H1 (cell line): Measurements from ENCODE around the gene HS6ST3. TPM values are rescaled to one million over a fixed set of nuclear protein-coding genes. Genes with fewer than 3 reads are reported as not detected.

ENCODE experiments used
- CTCF ChIA-PET: fragments of 300-600 bp; sonication (Branson Sonifier 250); formaldehyde crosslinking; loops from one replicate; lab custom pipeline; 2021; ENCODE audit not compliant: partially characterized antibody; lab: Charles Lee
- POLR2A ChIA-PET: fragments of 300-600 bp; sonication (Branson Sonifier 250); formaldehyde crosslinking; loops from one replicate; lab custom pipeline; 2021; ENCODE audit warnings: inconsistent platforms; ENCODE audit not compliant: partially characterized antibody; lab: Charles Lee
- DNase-seq, 2 experiments: peaks; one replicate each; pipeline versions ENCODE4 v3.0.0 to v3.0.0-alpha.2; 2010 to 2022; ENCODE audit warnings: low spot score in 2 of 2, low read depth in 1 of 2, mixed read lengths in 1 of 2
- FAIRE-seq: peaks from 2 replicates; lab custom pipeline; 2011; peaks lifted over from hg19 to GRCh38; lab: Jason Lieb, UNC
- H2AFZ ChIP-seq: 2 replicates; pipeline ENCODE4 v1.8.1; 2012; ENCODE audit warnings: low read length, inconsistent platforms
- H2AK5ac ChIP-seq: 2 replicates; pipeline ENCODE4 v1.6.1; 2013; ENCODE audit warnings: low read depth, low read length
- H2BK120ac ChIP-seq: replicated peaks from 2 replicates; pipeline ENCODE3; 2013; ENCODE audit warnings: low read depth, low read length, inconsistent platforms
- H2BK12ac ChIP-seq: 2 replicates; pipeline ENCODE4 v1.6.1; 2013; ENCODE audit warnings: low read depth, low read length
- H2BK15ac ChIP-seq: 2 replicates; pipeline ENCODE4 v1.6.1; 2013; ENCODE audit warnings: low read length
- H2BK20ac ChIP-seq: 2 replicates; pipeline ENCODE4 v1.6.1; 2013; ENCODE audit warnings: low read length
- H2BK5ac ChIP-seq: 2 replicates; pipeline ENCODE4 v1.6.1; 2013; ENCODE audit warnings: low read depth, low read length
- H3K14ac ChIP-seq: 2 replicates; pipeline ENCODE4 v1.6.1; 2013; ENCODE audit warnings: inconsistent platforms; ENCODE audit not compliant: insufficient read length
- H3K18ac ChIP-seq: 2 replicates; pipeline ENCODE4 v1.6.1; 2013; ENCODE audit warnings: low read length; ENCODE audit errors: extremely low read depth
- H3K23ac ChIP-seq: 2 replicates; pipeline ENCODE4 v1.6.1; 2013; ENCODE audit warnings: inconsistent platforms; ENCODE audit not compliant: insufficient read length
- H3K23me2 ChIP-seq: 2 replicates; pipeline ENCODE4 v1.6.1; 2013; ENCODE audit warnings: low read depth, low read length
- H3K27ac ChIP-seq: 2 replicates; pipeline ENCODE4 v1.6.1; 2011; ENCODE audit warnings: low read depth, low read length, inconsistent platforms
- H3K27me3 ChIP-seq, 4 experiments: replicated peaks in 1 of 4; 1 replicate in 1 of 4; 2 replicates in 3 of 4; pipeline versions ENCODE4 v1.6.1 to v1.8.1; 2011 to 2013; ENCODE audit warnings: low read length in 3 of 4, mild to moderate bottlenecking in 3 of 4, inconsistent platforms in 2 of 4, mixed read lengths in 2 of 4, moderate library complexity in 1 of 4; ENCODE audit not compliant: control insufficient read depth in 3 of 4, insufficient read depth in 3 of 4; ENCODE audit errors: extremely low read depth in 1 of 4
- H3K36me3 ChIP-seq, 4 experiments: 2 replicates each; pipeline versions ENCODE4 v1.6.1 to v1.8.1; 2011 to 2013; ENCODE audit warnings: mild to moderate bottlenecking in 4 of 4, low read length in 3 of 4, moderate library complexity in 2 of 4, control low read depth in 1 of 4, inconsistent platforms in 1 of 4; ENCODE audit not compliant: insufficient read depth in 4 of 4, control insufficient read depth in 2 of 4
- H3K4ac ChIP-seq: replicated peaks from 2 replicates; pipeline ENCODE3; 2013; ENCODE audit warnings: low read length, low read depth, mixed read lengths, inconsistent platforms; ENCODE audit not compliant: insufficient read length
- H3K4me1 ChIP-seq, 4 experiments: replicated peaks in 1 of 4; 1 replicate in 1 of 4; 2 replicates in 3 of 4; pipeline versions ENCODE4 v1.6.1 to v1.8.1; 2011 to 2013; ENCODE audit warnings: low read length in 3 of 4, inconsistent platforms in 2 of 4, mixed read lengths in 1 of 4; ENCODE audit not compliant: insufficient read depth in 4 of 4, control insufficient read depth in 3 of 4
- H3K4me2 ChIP-seq, 2 experiments: 2 replicates each; pipeline versions ENCODE4 v1.6.1 to v1.8.1; 2011 to 2013; ENCODE audit warnings: low read depth in 2 of 2, low read length in 2 of 2, control low read depth in 1 of 2, inconsistent platforms in 1 of 2, mild to moderate bottlenecking in 1 of 2; ENCODE audit not compliant: insufficient read depth in 1 of 2
- H3K4me3 ChIP-seq, 4 experiments: fragments of 200-600, 300-600 bp in 1 of 4; sonication (generic), shearing (Covaris generic), sonication (Bioruptor Twin) in 1 of 4; 2 replicates each; pipeline versions ENCODE4 v1.5.1 to v1.8.1; 2011 to 2016; ENCODE audit warnings: low read length in 4 of 4, low read depth in 3 of 4, control low read depth in 2 of 4, inconsistent platforms in 2 of 4, mild to moderate bottlenecking in 2 of 4, mixed read lengths in 1 of 4, moderate library complexity in 1 of 4; ENCODE audit not compliant: insufficient read depth in 2 of 4; ENCODE audit errors: extremely low read depth in 1 of 4
- H3K56ac ChIP-seq: replicated peaks from 2 replicates; pipeline ENCODE3; 2013; ENCODE audit warnings: low read depth, mild to moderate bottlenecking, mixed read lengths, low read length, inconsistent platforms; ENCODE audit not compliant: insufficient read length
- H3K79me1 ChIP-seq: 2 replicates; pipeline ENCODE4 v1.6.1; 2013; ENCODE audit warnings: low read depth, low read length, control low read depth
- H3K79me2 ChIP-seq, 2 experiments: 2 replicates each; pipeline versions ENCODE4 v1.6.1 to v1.8.1; 2012 to 2013; ENCODE audit warnings: low read length in 2 of 2, mild to moderate bottlenecking in 2 of 2, inconsistent platforms in 1 of 2; ENCODE audit not compliant: insufficient read depth in 2 of 2, control insufficient read depth in 1 of 2
- H3K9ac ChIP-seq, 4 experiments: replicated peaks in 1 of 4; 1 replicate in 1 of 4; 2 replicates in 3 of 4; pipeline versions ENCODE4 v1.6.1 to v1.8.1; 2011 to 2013; ENCODE audit warnings: low read depth in 3 of 4, low read length in 3 of 4, control low read depth in 2 of 4, mild to moderate bottlenecking in 2 of 4, moderate library complexity in 2 of 4, inconsistent platforms in 1 of 4; ENCODE audit errors: extremely low read depth in 1 of 4
- H3K9me3 ChIP-seq, 2 experiments: 2 replicates each; pipeline versions ENCODE4 v1.6.1 to v1.8.1; 2012 to 2013; ENCODE audit warnings: mild to moderate bottlenecking in 2 of 2, moderate library complexity in 2 of 2, control low read depth in 1 of 2, inconsistent platforms in 1 of 2, low read depth in 1 of 2, low read length in 1 of 2, mixed read lengths in 1 of 2; ENCODE audit not compliant: insufficient read depth in 2 of 2
- H4K20me1 ChIP-seq, 2 experiments: replicated peaks in 1 of 2; 2 replicates each; pipeline versions ENCODE3 to v1.8.1; 2011 to 2013; ENCODE audit warnings: inconsistent platforms in 2 of 2, low read length in 2 of 2, mild to moderate bottlenecking in 1 of 2; ENCODE audit not compliant: insufficient read depth in 2 of 2, control insufficient read depth in 1 of 2
- H4K5ac ChIP-seq: 2 replicates; pipeline ENCODE4 v1.6.1; 2013; ENCODE audit warnings: low read length, low read depth, mixed read lengths, inconsistent platforms; ENCODE audit not compliant: insufficient read length
- H4K8ac ChIP-seq: 2 replicates; pipeline ENCODE4 v1.8.0; 2013; ENCODE audit warnings: mild to moderate bottlenecking, moderate library complexity, low read length, inconsistent platforms; ENCODE audit not compliant: insufficient read depth; ENCODE audit errors: extremely low read depth
- H4K91ac ChIP-seq: replicated peaks from 2 replicates; pipeline ENCODE3; 2013; ENCODE audit warnings: low read length, mixed read lengths, inconsistent platforms; ENCODE audit not compliant: insufficient read length
- CHD2 ChIP-seq: IDR thresholded peaks from 2 replicates; pipeline ENCODE4 v1.6.1; 2012; ENCODE audit warnings: low read length, improper control_type of control experiment
- EP300 ChIP-seq, 2 experiments: IDR thresholded peaks; 1 replicate in 1 of 2; 2 replicates in 1 of 2; pipeline ENCODE4 v1.6.1; 2011 to 2012; ENCODE audit warnings: low read depth in 2 of 2, low read length in 2 of 2, mild to moderate bottlenecking in 2 of 2, borderline replicate concordance in 1 of 2, inconsistent platforms in 1 of 2, moderate library complexity in 1 of 2
- EZH2 ChIP-seq: fragments of 200-600 bp; sonication (generic); IDR thresholded peaks from 2 replicates; pipeline ENCODE4 v1.7.1; 2012; ENCODE audit warnings: low read depth, mild to moderate bottlenecking, moderate library complexity, low read length, inconsistent platforms; ENCODE audit not compliant: severe bottlenecking
- KDM4A ChIP-seq: IDR thresholded peaks from one replicate; pipeline ENCODE4 v1.7.1; 2012; ENCODE audit warnings: low read depth, mild to moderate bottlenecking, moderate library complexity, low read length, inconsistent platforms; ENCODE audit not compliant: severe bottlenecking
- RFX5 ChIP-seq: IDR thresholded peaks from 2 replicates; pipeline ENCODE4 v1.6.1; 2011; ENCODE audit warnings: low read depth, low read length, improper control_type of control experiment, borderline replicate concordance
- WGBS, 2 experiments: shearing (Covaris generic) in 1 of 2; methylation state at CpG; one replicate each; pipeline versions ENCODE4 v1.1.6 to v1.1.7; 2013 to 2015; ENCODE audit warnings: low lambda C conversion rate in 2 of 2, mixed read lengths in 2 of 2, inconsistent platforms in 1 of 2, low coverage in 1 of 2, missing lambda C conversion rate in 1 of 2; ENCODE audit not compliant: insufficient replicate concordance in 2 of 2, insufficient coverage in 1 of 2, insufficient read length in 1 of 2; ENCODE audit errors: extremely low coverage in 1 of 2, missing lambda C conversion rate in 1 of 2; 5-methylcytosine and 5-hydroxymethylcytosine counted together
- polyA plus RNA-seq, 7 experiments: library from polyadenylated mRNA; depleted of rRNA in 3 of 7; stranded (reverse) in 5 of 7; unstranded in 2 of 7; fragments of >200 nt in 5 of 7; fragments of 200-250 nt in 2 of 7; gene quantifications; 1 replicate in 5 of 7; 2 replicates in 1 of 7; 4 replicates in 1 of 7; pipeline versions ENCODE4 v1.2.1 to v1.2.3, GENCODE V29; 2011 to 2013; ENCODE audit warnings: missing spikeins in 2 of 7, mixed read lengths in 2 of 7
- total RNA-seq: library from RNA; stranded (reverse); fragmentation: NEBNext Ultra II Directional; extraction: Animal tissue kit (Norgen Biotek cat#: 25700); gene quantifications from 2 replicates; pipeline ENCODE4 v1.2.1, GENCODE V29; 2021

The HS6ST3 gene
- total and polyA plus RNA-seq, 2 of the 8 experiments (the other 6 are each of a cell fraction or from before 2014, with no cell fraction given), result 0.45 to 1.2 TPM

DNA sequence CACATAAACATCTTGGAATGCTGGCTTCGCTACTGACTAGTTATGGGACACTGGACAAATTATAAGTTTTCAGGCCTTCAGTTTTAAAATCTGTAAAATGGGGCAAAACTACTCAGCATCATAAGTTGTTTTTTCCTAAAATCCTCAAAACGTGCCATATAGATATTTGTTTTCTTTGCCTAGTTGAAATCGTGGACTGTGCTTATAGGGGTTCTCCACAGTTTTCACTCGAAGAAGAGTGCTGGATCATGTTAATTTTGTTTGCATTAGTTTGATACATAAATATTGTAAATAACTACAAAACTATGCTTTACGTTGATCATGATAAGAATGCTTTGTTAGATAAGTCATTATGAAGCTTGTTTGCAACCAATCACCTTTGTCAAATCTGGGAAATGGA is 591.0 kb downstream of the HS6ST3 start:
- H4K91ac ChIP-seq, result no peak overlapping the region
- no peak overlapping the region for H3K4me2 ChIP-seq
- no peak overlapping the region for H2AK5ac ChIP-seq
- POLR2A ChIA-PET, result no interaction called here
- H2BK15ac ChIP-seq, result no peak overlapping the region
- no peaks in the 10 kb centered on the region for H3K79me1 ChIP-seq
- H2BK20ac ChIP-seq, result no peak overlapping the region
- no peak overlapping the region for H2BK120ac ChIP-seq
- no peak for FAIRE-seq
- no peak overlapping the region for H3K9ac ChIP-seq
- H3K27ac ChIP-seq, result no peak overlapping the region
- CTCF ChIA-PET, result no interaction called here
- no peak overlapping the region for H2BK12ac ChIP-seq
- no peaks in the 10 kb centered on the region for H3K79me2 ChIP-seq
- H2BK5ac ChIP-seq, result no peak overlapping the region
- H3K4me3 ChIP-seq, result no peak overlapping the region
- no peak overlapping the region for H4K5ac ChIP-seq
- no peak overlapping the region for H3K18ac ChIP-seq
- 90% methylated on average over 5 of the region's 5 CpGs; no CpG with 5 or more reads in 1 of the 2 experiments for WGBS, 2 experiments
- H4K20me1 ChIP-seq, result no peaks in the 10 kb centered on the region
- no peak overlapping the region for H2AFZ ChIP-seq
- H3K27me3 ChIP-seq, result no peaks in the 10 kb centered on the region
- no peak overlapping the region for H3K56ac ChIP-seq
- H3K14ac ChIP-seq, result no peak overlapping the region
- peaks cover 0 to 3% (median 0%) of the 10 kb centered on the region in 4 experiments; a peak in 1 of 7 replicates for H3K4me1 ChIP-seq
- H3K4ac ChIP-seq, result no peak overlapping the region
- H3K23ac ChIP-seq, result no peak overlapping the region
- no peak for DNase-seq
- H3K36me3 ChIP-seq, result no peaks in the 10 kb centered on the region
- TF ChIP-seq RFX5 (no peak), KDM4A (no peak), EZH2 (no peak), CHD2 (no peak), EP300 (IDR thresholded peaks at IDR 0.05; ENCODE audit: borderline replicate concordance in 1 of 2, low read depth in 2 of 2, low read length in 2 of 2) (no peak)
- no peaks in the 10 kb centered on the region for H3K9me3 ChIP-seq
- H4K8ac ChIP-seq, result no peak overlapping the region
- H3K23me2 ChIP-seq, result no peaks in the 10 kb centered on the region
